Fibroblast of mammary gland (primary cell): ENCODE measurements around the gene RASL11A.

Source experiments
- DNase-seq: peaks from one replicate; pipeline ENCODE4 v3.0.0-alpha.2; 2010; ENCODE audit warnings: low read depth
- H3K4me3 ChIP-seq: 2 replicates; pipeline ENCODE4 v1.5.1; 2011; ENCODE audit warnings: low read depth, mild to moderate bottlenecking, low read length, moderate library complexity; ENCODE audit not compliant: control insufficient read depth
- CTCF ChIP-seq: conservative IDR thresholded peaks from 2 replicates; pipeline ENCODE4 v1.5.1; 2011; ENCODE audit warnings: low read depth, low read length, inconsistent platforms; ENCODE audit not compliant: control insufficient read depth, insufficient read depth

The RASL11A gene

GRCh38 chr13:27304611-27305010, 34.0 kb downstream of the RASL11A start:
- no peak overlapping the region for H3K4me3 ChIP-seq
- no peak for TF ChIP-seq CTCF
- DNase-seq, result no peak

GRCh38 chr13:27306364-27306763, 35.7 kb downstream of the RASL11A start:
- no peak overlapping the region for H3K4me3 ChIP-seq
- no peak for DNase-seq
- TF ChIP-seq CTCF, result no peak

GRCh38 chr13:27308941-27309340, 38.3 kb downstream of the RASL11A start:
- DNase-seq, result no peak
- H3K4me3 ChIP-seq, result no peak overlapping the region
- no peak for TF ChIP-seq CTCF

GRCh38 chr13:27309401-27309958, 38.9 kb downstream of the RASL11A start:
- DNase-seq, result no peak
- no peak overlapping the region for H3K4me3 ChIP-seq
- TF ChIP-seq CTCF, result no peak

- no peak for TF ChIP-seq CTCF
- DNase-seq, result peak; percentile 42
These were observed 39.5 kb downstream of the RASL11A start for GRCh38 chr13:27309967-27310598.

GRCh38 chr13:27310946-27311345, 40.3 kb downstream of the RASL11A start:
- no peak for DNase-seq
- no peak overlapping the region for H3K4me3 ChIP-seq
- no peak for TF ChIP-seq CTCF

More at GRCh38 chr13:27309967-27310598, 39.5 kb downstream of the RASL11A start:
- no peak overlapping the region for H3K4me3 ChIP-seq
